Mucosa of gallbladder (tissue), 1 donor: ENCODE data around the gene TMEM245. TPM values are rescaled to one million over a fixed set of nuclear protein-coding genes. Genes with fewer than 3 reads are reported as not detected.

Experiments
- DNase-seq: peaks from one replicate; pipeline ENCODE4 v3.0.0-alpha.2; 2020; ENCODE audit warnings: low spot score
- total RNA-seq: library from RNA; stranded (reverse); gene quantifications from one replicate; pipeline ENCODE4 v1.2.1, GENCODE V29; 2021
- donor health status: DM: no; HTN: no; CAD: no.

The TMEM245 gene
- 68.4 TPM for total RNA-seq

- peak; percentile 98 for DNase-seq
Observed at GRCh38 chr9:109119439-109120203, at the start of gene TMEM245. TSS of gene TMEM245 (minus strand) at chr9:109119947. CDS start at chr9:109119913, 34 bp downstream.

- DNase-seq: no peak
Observed at GRCh38 chr9:109168170-109168569, 48.4 kb upstream of the TMEM245 start.

GRCh38 chr9:109167716-109168115 lies 48.0 kb upstream of the TMEM245 start:
- DNase-seq: no peak

- DNase-seq: no peak
Observed at GRCh38 chr9:109166771-109167601, 47.2 kb upstream of the TMEM245 start, which contains the start of gene FRRS1L. TSS of gene FRRS1L (minus strand) at chr9:109167249. CDS start at chr9:109167138, 111 bp downstream.

- no peak for DNase-seq
Observed at GRCh38 chr9:109166171-109166770, 46.5 kb upstream of the TMEM245 start.

GRCh38 chr9:109164042-109164441 lies 44.3 kb upstream of the TMEM245 start:
- DNase-seq: no peak

- no peak for DNase-seq
Observed at GRCh38 chr9:109163194-109163593, 43.4 kb upstream of the TMEM245 start.

- no peak for DNase-seq
Observed at GRCh38 chr9:109162677-109163076, 42.9 kb upstream of the TMEM245 start.

- DNase-seq: no peak
Observed at GRCh38 chr9:109161471-109161870, 41.7 kb upstream of the TMEM245 start.

- no peak for DNase-seq
Observed at GRCh38 chr9:109159583-109159982, 39.8 kb upstream of the TMEM245 start.

GRCh38 chr9:109158651-109159050 lies 38.9 kb upstream of the TMEM245 start:
- no peak for DNase-seq

GRCh38 chr9:109156708-109157107 lies 37.0 kb upstream of the TMEM245 start:
- DNase-seq: no peak

- no peak for DNase-seq
Observed at GRCh38 chr9:109150925-109151545, 31.3 kb upstream of the TMEM245 start.

GRCh38 chr9:109149722-109150121 lies 30.0 kb upstream of the TMEM245 start:
- DNase-seq: no peak

- DNase-seq: no peak
Observed at GRCh38 chr9:109149089-109149488, 29.3 kb upstream of the TMEM245 start.

GRCh38 chr9:109145051-109145450 lies 25.3 kb upstream of the TMEM245 start:
- no peak for DNase-seq

GRCh38 chr9:109143881-109144562 lies 24.3 kb upstream of the TMEM245 start:
- DNase-seq: no peak

- DNase-seq: no peak
Observed at GRCh38 chr9:109141375-109141774, 21.6 kb upstream of the TMEM245 start.

- DNase-seq: no peak
Observed at GRCh38 chr9:109139851-109140250, 20.1 kb upstream of the TMEM245 start.

- no peak for DNase-seq
Observed at GRCh38 chr9:109138421-109138820, 18.7 kb upstream of the TMEM245 start.

- no peak for DNase-seq
Observed at GRCh38 chr9:109134167-109134578, 14.4 kb upstream of the TMEM245 start.
